A549 (cell line): ENCODE measurements around the gene ZNF474.

Experiments used
- CTCF ChIP-seq: fragments of >200 bp; sonication (Bioruptor Twin); formaldehyde crosslinking; IDR thresholded peaks from 3 replicates; pipeline ENCODE4 v1.5.1; 2016
- MAX ChIP-seq: IDR thresholded peaks from 2 replicates; pipeline ENCODE4 v1.6.1; 2012
- ZNF302 ChIP-seq: fragments of 250-450 bp; sonication (Bioruptor Pico); IDR thresholded peaks from 2 replicates; pipeline ENCODE4 v1.9.0; 2021; ENCODE audit warnings: inconsistent platforms, mild to moderate bottlenecking, moderate library complexity
- TF ChIP-seq, protein P1 (sequence below): fragments of 200-600 bp; sonication (generic); IDR thresholded peaks from 2 replicates; pipeline ENCODE4 v1.6.1; 2016; ENCODE audit warnings: antibody characterized with exemption, mild to moderate bottlenecking, moderate library complexity

DNA sequence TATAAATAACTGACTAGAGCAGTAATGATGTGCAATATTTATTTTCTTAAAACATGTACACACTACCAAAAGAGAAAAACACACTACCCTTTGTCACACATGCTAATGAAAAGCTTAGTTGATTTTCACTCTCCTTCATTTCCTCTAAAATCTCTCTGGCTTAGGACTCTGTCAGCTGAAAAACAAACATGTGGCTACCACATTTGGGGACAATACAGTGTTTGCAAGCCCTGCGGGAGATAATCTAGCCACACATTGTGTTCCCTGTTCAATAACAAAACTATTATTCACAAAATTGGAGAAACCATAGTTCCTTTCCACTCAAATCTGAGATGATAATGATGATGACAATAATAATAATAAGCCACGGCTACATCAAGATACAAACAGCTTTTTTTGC, 47.8 kb upstream of the ZNF474 start:
- TF ChIP-seq, protein P1, sequence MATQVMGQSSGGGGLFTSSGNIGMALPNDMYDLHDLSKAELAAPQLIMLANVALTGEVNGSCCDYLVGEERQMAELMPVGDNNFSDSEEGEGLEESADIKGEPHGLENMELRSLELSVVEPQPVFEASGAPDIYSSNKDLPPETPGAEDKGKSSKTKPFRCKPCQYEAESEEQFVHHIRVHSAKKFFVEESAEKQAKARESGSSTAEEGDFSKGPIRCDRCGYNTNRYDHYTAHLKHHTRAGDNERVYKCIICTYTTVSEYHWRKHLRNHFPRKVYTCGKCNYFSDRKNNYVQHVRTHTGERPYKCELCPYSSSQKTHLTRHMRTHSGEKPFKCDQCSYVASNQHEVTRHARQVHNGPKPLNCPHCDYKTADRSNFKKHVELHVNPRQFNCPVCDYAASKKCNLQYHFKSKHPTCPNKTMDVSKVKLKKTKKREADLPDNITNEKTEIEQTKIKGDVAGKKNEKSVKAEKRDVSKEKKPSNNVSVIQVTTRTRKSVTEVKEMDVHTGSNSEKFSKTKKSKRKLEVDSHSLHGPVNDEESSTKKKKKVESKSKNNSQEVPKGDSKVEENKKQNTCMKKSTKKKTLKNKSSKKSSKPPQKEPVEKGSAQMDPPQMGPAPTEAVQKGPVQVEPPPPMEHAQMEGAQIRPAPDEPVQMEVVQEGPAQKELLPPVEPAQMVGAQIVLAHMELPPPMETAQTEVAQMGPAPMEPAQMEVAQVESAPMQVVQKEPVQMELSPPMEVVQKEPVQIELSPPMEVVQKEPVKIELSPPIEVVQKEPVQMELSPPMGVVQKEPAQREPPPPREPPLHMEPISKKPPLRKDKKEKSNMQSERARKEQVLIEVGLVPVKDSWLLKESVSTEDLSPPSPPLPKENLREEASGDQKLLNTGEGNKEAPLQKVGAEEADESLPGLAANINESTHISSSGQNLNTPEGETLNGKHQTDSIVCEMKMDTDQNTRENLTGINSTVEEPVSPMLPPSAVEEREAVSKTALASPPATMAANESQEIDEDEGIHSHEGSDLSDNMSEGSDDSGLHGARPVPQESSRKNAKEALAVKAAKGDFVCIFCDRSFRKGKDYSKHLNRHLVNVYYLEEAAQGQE, result no peak
- TF ChIP-seq CTCF (no peak), MAX (no peak), ZNF302 (no peak)
